Activated CD8-positive, alpha-beta memory T cell treated with anti-CD3 and anti-CD28 coated beads, Interleukin-2, amount 50 U/mL, for 1 hour (primary cell): Measurements from ENCODE around the gene CHST11.
A peak's percentile ranks its signal among the peaks of the same experiment; 100 is the strongest.

Experiments
- DNase-seq: peaks from one replicate; pipeline ENCODE4 v3.0.0-alpha.2; 2020; ENCODE audit errors: extremely low read depth

CHST11 gene

DNA sequence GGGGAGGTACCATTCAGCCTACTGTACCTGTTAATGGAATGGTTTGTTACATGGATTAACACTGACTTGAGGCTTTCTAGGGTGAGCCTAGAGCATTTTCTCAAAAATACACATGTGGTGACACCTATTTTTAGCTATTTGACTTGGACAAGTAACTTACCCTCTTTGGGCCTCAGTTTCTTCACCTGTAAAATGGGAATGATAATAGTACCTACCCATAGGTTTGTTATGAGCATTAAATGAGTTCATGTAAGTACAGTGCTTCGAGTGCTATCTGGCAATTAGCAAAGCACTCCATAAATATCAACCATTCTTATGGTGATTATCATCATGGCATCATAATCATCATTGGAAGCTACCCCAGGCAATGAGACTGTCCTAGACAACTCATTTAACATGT lies 216.5 kb downstream of the CHST11 start:
- DNase-seq: no peak

DNA sequence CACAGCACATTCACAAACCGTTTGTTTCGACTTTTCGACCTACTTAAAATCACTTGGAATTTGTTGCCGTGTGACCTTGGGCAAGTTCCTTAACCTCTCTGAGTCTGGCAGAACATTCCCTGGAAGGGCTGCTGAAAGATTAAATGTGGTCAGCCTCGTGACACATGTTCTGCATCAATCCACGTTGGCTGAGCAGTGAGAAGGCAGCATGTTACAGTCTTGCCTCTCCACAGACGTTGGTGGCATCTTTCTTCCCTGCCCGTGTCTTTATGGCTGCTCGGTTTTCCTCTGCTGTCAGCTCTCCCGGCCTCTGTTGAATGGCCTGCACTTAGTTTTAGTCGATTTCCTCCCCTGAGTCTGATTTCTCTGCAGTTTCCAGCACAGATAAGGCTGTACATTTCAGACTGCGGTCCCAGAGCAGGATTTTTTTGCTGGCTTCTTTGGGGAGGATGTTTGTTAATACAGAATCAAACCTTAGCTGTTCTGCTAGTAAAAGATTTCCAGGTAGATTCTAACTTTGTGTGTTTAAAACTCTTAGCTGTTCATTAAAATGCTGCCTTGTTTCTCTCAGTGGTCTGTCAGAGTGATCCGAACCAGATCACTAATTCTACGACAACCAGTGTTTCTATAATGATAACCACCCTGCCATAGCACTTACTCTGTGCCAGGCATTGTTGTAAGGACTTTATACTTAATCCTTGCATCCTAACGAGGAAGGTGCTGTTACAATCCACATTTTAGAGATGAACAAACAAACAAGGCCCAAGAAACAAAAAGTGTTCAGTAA lies 217.1 kb downstream of the CHST11 start:
- no peak for DNase-seq

DNA sequence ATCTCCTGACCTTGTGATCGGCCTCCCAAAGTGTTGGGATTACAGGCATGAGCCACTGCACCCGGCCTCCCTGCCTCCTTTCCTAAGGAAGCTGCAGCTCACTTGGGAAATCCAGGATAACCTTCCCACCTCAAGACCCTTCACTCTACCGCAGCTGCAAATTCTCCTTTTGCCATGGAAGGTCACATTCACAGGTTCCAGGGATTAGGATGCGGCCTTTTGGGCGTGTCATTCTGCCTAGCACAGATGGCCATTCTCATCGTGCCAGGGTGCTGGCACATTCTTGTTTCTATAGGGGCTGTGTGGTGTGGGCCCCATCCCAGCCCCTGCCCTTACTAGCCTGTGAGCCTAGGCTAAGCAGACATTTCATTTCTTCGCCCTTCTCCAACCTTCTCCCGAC lies 219.9 kb downstream of the CHST11 start:
- DNase-seq: no peak

DNA sequence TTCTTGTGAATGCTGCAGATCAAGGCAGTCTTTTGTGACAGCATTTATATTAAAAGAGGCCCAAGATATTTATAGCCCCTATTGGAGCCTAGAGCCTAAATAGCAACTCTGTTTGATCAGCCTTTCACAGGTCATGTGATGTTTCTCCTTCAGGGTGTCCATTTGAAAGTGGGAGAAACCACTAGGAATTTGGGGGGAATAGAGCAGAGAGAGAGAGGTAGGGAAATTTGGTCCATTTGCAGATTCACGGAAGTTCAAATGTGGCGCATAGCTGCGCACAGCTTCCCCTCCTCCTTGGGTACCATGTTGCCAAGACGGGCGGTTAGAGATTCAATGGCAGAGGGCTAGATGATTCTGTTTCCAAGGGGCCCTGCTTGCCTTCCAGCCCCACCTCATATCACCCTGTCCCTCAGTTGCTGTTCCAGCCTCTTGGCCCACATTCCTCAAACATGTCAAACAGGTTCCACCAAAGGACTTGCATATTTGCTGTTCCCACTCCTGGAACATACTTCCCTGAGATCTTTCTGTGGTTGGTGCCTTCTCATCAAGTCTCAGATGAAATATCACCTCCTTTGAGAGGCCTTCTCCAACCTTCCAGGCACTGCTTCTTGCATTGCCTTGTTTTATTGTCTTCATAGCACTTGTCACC lies 220.8 kb downstream of the CHST11 start:
- DNase-seq: no peak

DNA sequence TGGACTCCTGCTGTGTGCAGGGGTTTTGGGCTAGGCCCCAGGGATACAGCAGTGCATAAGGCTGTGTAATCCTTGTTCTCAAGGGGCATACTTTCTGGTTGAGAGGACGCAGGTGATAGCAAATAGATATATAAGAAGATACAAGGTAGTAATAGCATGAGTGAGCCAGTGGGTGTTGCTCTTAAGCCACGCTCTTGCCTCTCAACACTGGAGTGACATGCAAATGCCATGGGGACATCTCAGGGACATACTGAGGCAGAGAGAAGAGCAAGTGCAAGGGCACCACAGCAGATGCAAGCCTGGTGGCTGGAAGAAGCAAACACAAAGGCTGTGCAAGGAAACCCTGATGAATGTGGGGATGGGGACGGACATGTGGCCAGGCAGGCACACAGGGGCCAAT lies 223.3 kb downstream of the CHST11 start:
- DNase-seq: no peak

DNA sequence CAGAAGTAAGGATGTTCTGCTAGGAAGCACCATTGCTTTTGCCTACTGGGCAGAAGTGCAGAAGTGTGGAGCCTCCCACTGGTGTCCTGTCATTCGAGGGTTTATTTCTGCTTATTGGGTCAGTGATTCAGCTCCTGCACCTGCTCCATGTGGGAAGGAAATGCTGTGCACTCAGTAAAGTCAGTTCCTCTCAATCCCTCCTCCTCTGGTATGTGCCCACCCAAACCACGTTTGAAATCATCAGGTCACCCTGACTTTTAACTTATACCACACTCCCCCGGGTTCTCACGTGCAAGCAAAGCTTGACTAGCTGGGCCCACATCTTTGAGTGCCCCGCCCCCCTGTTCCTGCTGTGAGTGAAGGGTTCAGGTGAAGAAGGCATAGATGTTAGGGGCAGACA lies 223.7 kb downstream of the CHST11 start:
- no peak for DNase-seq

DNA sequence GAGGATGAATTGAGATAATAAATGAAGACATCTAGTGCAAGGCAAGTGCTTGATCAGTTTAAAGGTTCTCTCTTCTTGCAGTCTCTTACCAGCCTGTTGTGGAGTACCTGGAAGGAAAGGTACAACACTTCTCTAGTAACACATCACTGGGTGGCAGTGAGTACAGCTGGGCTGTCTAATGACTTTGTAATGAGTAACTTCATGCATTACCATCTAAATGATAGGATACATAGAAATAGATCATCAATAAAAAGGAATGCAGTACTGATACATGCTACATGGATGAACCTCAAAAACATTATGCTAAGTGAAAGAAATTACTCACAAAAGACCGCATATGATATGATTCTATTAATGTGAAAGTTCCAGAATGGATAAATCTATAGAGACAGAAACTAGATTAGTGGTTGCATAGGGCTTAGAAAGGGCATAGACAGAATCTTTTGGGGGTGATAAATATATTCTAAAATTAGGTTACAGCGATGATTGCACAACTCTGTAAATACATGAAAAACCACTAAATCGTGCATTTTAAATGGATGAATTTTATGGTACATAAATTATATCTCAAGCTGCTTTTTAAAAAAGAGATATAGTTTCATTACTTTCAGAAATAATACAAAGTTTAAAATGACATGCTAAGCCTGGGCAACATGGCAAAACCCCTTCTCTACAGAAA lies 224.4 kb downstream of the CHST11 start:
- DNase-seq: no peak

DNA sequence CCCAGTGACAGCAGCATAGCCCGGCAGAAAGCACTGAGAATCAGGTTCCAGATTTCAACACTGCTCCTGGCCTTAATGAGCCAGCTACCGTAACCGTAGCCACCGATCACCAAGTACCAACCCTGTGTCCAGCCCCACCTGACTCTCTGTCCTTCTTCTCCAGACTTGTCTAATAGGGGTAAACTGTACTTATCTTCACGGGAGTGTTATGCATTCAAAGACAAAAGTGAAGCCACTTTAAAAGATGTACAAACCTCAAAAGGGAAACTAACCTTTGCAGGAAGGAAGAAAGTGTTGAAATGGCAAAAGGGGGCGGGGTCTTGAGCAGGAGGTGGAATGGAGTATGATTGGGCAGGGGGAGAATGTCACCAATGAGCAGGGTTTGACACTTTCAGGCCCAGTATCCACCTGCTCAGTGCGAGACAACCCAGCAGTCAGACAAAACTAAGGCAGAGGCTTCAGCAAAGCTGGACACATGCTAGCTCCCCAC lies 226.1 kb downstream of the CHST11 start:
- DNase-seq: peak; percentile 65

DNA sequence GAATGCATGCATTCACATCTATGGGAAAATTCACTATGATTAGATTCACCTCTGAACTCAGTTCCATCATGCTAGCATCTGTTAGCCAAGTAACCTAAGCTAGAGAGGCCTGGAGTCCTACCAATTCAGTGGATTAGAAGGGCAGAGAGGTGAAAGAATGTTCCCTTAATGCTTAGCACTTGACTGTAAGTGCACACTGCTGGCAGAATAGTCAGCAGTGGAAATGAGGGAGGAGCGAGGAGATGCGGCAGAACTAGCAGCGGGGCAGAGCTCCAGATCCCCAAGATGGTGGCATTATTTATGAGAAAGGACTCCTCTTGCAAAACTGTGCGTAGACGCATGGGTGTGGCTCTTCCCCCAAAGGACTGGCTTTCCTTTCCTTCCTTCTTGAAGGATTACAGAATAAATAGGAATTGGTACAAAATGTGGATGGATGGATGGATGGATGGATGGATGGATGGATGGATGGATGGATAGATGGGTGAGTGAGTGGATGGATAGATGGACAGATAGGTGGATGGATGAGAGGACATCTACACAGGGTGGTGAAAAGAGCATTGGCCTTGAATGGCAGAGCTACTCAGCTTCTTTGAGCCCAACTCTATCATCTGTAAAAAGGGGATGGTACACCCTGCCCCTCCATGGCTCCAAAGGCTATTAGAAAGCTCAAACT lies 227.2 kb downstream of the CHST11 start:
- DNase-seq: no peak

DNA sequence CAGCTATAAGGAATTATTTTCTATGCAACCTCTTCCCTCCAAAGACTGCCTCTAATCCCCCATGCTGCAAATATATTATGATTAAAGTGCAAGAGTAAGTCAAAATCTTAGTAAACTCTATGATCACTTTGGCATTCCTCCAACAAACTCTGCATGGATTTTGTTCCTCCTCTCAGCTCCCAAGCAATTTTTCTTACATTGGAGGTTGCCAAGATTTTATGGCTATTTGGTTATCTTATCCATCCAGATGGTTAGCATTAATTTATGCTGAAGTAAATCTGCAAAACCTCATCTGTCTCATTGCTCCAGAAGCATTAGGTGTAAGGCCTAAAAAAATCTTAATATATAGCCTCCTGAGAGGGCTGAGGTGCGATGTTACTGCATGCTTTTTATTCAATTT lies 228.1 kb downstream of the CHST11 start:
- DNase-seq: no peak

DNA sequence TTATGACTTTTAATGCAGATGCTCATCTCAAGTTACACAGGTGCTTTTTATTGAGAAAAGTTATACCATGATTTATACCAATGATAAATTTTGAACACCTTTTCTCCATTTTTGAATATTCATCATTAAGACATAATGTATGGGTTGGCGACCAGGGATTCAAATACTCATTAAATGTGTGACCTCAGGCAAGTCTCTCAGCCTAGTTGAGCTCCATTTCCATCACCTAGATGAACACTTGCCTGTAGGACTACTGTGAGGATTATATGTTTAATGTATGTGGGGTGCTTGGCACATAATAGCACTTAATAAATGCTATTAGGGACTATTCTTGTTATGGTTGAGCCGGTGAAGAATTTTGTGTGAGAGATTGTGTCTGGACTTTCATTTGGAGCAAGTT lies 228.6 kb downstream of the CHST11 start:
- no peak for DNase-seq

DNA sequence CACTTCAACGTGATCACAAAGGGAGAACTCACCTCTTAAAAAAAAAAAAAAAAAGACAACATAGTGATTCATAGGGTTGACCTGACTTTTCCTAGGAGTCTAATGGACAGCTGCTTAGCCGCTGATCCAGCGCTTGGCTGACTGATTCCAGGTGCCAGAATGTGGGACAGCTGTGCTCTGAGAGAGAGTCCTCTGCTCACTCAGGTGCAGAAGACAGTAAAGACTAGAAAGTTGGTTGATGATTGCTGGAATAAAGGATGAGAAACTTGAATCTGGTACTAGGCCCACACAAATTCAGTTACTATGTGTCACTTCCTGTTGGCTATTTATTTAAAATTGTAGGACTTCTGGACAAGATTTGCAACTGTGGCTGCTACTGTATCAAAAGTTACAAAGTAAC lies 229.4 kb downstream of the CHST11 start:
- DNase-seq: no peak

DNA sequence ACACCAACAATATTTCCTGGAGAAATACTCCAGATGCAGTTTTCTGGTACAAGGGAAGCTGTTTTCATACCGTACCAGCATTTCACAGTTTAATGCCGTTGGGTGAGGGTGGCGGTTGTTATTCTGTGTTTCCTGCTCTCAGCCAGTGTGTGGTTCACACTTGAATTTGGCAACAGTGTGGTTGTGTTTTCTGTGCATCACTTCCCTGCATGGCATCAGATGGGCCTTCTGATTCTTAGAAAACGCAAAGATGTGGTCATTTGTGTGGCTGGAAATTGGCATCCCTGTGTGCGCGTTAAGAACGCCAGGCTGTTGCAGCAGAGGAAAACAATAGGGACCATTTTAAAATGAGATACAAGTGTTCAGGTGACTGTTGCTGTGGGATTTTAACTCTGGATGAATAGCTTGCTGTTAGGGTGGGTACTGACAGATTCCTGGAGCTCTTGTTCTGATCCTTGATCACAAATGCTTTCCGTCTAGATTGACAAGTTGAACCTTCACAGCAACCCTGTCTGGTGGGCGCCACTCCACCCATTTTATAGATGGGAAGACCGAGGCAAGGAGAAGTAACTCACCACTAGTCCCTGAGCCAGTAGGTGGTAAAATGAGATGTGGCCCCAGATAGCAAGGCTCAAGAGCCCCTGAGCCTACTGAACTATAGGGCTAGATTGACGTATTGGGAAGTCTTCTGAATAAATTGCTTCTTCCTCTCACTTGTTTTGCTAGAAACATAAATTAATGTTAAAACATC lies 231.2 kb downstream of the CHST11 start:
- no peak for DNase-seq

DNA sequence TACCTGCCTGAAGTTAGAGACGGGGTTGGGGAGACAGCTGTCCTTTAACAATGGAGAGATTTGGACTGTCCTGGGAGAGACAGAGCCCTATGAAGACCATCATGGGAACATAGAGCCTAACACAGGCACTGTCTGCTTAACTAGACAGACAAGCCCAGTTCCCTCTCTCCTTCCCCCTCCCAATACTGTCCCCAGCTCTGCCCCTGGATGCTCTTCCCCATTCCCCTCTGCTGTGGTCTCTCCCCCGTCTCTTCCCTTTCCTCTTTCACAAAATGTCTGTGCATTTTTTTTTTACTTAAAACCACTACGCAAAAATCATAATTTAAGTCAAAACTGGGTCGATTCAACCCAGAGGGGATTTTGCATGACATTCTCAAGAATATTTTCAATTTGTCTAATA lies 232.9 kb downstream of the CHST11 start:
- DNase-seq: no peak

DNA sequence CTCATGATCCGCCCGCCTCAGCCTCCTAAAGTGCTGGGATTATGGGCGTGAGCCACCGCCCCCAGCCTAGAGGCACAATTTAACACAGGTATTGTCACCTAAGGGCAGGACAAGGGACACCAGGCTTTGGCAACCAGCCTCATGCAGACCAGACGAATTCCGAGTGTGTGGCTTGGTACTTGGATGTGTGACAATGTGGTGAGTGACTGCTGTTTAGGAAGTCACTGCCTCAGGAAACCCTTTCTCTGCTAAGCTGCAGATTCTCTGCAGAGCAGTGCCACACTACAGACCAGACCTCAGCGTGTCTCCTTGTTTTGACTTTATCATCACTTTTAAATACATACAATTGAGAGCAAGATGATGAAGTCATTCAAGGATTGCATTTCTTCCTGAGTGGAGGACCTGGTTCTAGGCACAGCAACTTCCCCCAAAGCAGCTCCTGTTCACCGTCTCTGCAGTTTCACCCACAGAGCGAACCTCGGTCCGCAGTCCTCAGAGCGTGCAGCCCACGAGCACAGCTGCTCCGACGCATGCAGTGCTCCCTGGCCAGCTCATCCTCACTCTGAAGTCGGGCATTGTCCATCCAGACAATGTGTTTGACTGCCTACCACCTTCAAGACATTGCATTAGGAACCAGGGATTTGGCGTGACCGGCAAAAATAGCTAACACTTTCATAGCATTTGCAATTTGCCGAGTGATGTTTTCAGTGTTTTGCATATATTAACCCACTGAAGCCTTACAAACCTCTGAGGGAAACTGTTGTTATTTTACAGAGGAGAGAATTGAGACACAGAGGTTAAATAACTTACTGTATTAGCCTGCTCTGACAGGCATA lies 235.2 kb downstream of the CHST11 start:
- no peak for DNase-seq

DNA sequence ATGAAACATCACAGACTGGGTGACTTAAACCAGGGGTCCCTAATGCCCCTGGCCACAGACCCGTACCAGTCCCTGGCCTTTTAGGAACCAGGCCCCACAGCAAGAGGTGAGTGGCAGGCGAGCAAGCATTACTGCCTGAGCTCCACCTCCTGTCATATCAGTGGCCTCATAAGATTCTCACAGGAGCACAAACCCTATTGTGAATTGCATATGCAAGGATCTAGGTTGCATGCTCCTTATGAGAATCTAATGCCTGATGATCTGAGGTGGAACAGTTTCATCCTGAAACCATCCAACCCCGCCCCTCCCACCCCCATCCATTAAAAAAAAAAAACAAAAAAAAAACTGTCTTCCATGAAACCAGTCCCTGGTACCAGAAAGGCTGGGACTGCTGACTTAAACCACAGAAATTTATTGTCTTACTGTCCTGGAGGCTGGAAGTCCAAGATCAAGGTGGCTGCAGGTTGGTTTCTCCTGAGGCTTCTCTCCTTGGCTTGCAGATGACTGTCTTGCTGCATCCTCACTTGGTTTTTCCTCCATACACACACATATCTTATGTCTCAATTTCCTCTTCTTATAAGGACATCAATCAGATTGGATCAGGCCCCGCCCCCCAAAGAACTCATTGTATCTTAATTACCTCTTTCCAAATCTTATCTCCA lies 235.9 kb downstream of the CHST11 start:
- no peak for DNase-seq

DNA sequence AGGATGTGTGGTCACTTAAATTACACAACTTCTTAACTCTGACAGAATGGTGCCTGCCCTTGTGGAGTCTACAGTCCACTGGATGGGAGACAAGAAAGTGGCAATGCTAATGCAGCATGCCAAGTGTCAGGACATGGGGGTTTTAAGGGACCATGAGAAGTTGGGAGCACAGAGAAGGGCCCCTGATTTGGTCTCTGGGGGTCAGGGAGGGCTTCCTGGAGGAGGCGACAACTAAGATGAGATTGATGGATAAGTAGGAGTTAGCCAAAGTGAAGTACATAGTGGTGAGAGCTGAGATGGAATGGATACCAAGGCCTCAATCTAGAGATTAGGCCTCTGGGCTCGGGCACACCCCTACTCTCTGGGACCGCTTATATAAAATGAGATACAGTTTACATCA lies 236.7 kb downstream of the CHST11 start:
- DNase-seq: no peak

DNA sequence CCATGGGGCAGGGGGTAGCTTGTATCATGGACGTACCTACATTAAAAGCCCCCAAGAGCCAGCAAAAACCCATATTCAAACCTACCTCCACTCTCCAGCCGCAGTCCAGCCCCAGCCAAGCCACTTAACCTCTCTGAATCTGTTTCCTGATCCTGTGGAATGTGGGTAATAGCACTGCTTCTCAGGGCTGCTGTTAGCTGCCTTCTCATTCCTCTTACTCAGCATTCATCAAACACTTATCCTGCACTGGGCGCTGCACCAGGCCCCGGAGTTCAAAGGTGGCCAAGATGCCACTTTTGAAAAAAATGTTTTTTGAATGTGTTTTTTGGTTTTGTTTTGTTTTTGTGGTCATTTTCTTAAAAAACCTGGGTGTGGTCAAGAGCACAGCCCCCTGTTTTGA lies 237.4 kb downstream of the CHST11 start:
- DNase-seq: no peak

DNA sequence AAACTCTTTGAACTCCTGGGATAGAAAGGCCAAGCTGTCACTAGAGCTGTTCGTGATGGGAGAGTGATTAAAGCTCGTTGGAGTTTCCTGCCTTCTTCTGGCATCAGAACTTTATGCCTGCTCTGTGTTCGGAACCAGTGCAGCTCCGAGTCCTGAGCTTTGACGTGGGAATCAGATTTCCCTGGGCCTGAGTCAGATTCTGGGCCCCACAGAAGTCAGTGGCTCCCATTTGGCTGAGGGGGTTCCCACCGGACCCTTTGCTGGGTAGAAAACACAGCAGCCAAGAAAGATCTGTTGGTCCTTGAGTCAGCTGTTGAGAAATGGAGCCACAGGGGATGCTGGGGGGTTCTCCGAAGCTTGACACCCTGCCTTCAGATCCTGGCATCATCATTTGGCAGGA lies 238.0 kb downstream of the CHST11 start:
- no peak for DNase-seq

DNA sequence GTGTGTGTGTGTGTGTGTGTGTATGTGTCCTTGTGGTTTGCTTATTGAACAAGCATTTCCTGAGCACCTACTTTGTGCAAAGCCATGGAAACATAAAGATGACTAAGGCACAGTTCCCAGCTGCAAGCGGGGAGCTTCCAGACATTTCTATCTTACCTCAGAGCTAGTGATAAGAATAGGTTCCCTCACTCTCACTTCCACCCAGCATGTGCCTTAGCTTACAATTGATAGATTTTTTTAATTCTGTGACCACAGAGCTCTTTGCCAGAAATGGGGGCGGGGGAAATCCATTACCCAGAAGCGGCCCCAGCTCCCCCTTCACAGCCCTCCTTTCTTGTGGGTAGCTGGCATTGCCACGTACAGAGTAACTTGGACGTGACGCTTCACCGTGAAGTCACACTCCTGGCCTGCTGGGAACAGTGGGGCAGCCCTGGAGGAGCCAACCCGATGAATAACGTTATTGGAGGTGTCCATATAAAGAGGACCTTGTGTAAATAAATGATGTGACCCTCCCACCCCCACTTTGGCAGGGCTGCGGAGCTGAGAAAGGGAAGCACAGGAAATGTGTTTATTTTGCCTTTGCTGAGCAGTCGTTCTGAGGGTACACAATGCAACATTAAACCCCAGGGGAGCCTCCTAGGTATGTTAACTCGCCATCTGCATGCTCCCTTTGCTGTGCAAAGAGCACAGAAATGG lies 238.9 kb downstream of the CHST11 start:
- DNase-seq: no peak
